ENCODE data around the gene LIF.

LIF gene

DNA sequence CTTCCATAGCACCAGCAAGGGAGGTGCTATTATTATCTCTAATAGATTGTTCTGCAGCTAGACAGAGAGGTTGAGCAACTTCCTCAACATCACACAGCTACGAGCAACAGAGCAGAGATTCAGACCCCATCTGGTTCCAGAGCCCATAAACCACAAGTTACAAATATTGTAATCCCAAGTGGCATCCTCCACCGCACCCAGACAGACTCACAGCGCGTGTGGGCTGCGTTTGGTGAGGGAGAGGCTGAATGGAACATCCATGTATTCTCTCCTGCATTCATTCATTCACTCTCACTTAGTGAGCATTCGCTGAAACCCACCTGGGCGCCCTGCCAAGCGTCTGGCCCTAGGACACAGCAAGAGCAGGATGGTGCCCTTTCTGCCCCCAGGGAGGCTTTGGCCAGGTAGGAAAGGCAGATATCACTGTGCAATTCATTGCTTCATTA is 33.5 kb downstream of the LIF start:
- no peak overlapping the region; the same call in 1 of the 2 replicates for H3K27ac ChIP-seq
- TF ChIP-seq, protein P1, sequence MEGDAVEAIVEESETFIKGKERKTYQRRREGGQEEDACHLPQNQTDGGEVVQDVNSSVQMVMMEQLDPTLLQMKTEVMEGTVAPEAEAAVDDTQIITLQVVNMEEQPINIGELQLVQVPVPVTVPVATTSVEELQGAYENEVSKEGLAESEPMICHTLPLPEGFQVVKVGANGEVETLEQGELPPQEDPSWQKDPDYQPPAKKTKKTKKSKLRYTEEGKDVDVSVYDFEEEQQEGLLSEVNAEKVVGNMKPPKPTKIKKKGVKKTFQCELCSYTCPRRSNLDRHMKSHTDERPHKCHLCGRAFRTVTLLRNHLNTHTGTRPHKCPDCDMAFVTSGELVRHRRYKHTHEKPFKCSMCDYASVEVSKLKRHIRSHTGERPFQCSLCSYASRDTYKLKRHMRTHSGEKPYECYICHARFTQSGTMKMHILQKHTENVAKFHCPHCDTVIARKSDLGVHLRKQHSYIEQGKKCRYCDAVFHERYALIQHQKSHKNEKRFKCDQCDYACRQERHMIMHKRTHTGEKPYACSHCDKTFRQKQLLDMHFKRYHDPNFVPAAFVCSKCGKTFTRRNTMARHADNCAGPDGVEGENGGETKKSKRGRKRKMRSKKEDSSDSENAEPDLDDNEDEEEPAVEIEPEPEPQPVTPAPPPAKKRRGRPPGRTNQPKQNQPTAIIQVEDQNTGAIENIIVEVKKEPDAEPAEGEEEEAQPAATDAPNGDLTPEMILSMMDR (conservative IDR thresholded peaks at IDR 0.05): no peak

DNA sequence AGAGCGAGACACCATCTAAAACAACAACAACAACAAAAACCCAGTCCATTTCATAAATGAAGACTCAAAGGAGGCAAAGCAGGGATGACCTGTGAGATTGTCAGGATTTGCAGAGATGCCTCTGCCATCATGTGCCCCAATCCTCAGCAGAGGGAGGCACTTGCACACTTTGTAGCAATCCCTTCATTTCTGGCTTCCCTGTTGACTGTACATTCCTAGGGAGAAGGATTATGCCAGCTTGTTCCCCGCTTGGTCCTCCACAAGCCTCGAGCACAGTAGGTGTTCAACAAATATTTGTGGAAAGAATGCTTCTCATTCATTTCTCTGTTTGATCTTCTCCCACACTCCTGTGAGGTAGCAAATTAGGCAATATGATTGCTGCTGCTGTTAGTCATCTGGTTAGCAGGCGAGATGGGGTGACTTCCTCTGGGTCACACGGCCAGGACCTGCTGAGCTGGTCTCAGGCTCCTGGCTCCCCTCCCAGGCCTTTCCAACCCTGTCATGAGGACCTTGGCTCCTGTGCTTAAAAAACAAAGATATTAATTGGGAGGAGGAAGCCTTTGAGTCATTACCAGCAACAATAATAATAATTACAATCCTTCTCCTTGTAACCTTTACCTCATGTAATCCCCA is 34.1 kb downstream of the LIF start:
- TF ChIP-seq, protein P1 (conservative IDR thresholded peaks at IDR 0.05): no peak
- H3K27ac ChIP-seq: no peak overlapping the region; the same call in 1 of the 2 replicates

GRCh38 chr22:30211124-30211820 is 35.3 kb downstream of the LIF start:
- TF ChIP-seq, protein P1 (conservative IDR thresholded peaks at IDR 0.05): no peak
- H3K27ac ChIP-seq: no peak overlapping the region

DNA sequence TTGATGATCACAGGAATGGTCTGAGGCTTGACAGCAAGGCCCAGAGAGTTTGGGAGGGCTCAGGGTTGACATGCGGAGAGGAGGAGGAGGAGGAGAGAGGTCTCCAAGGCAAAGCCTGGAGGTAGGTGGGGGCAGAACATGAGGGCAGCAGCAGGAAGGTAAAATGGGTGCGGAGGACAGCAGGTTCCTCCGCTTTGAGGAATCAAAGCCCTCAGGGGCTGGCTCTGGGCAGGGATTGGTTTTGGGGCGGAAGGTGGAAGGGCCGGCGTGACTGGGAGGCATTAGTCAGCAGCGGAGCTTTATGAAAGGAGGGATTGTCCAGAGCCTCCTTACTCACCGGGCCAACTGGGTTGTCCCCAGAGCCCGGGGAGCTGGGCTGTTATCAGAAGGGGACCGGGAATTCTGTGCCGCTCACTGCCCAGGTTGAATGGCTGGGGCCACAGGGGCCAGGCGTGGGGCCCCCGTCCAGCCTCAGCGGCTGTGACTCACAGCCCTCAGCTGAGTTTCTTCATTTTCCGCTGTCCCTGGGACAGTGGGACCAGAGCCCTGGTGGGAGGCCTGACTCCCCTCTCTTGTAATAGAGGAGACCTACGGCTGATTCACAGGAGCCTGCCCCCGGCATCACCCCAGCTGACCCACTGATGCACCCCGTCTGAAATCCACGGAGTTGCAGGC is 36.2 kb downstream of the LIF start:
- TF ChIP-seq, protein P1 (conservative IDR thresholded peaks at IDR 0.05): no peak
- no peak overlapping the region for H3K27ac ChIP-seq

- TF ChIP-seq, protein P1 (conservative IDR thresholded peaks at IDR 0.05): no peak
- H3K27ac ChIP-seq: no peak overlapping the region
Observed at GRCh38 chr22:30209642-30210041, 36.9 kb downstream of the LIF start.

DNA sequence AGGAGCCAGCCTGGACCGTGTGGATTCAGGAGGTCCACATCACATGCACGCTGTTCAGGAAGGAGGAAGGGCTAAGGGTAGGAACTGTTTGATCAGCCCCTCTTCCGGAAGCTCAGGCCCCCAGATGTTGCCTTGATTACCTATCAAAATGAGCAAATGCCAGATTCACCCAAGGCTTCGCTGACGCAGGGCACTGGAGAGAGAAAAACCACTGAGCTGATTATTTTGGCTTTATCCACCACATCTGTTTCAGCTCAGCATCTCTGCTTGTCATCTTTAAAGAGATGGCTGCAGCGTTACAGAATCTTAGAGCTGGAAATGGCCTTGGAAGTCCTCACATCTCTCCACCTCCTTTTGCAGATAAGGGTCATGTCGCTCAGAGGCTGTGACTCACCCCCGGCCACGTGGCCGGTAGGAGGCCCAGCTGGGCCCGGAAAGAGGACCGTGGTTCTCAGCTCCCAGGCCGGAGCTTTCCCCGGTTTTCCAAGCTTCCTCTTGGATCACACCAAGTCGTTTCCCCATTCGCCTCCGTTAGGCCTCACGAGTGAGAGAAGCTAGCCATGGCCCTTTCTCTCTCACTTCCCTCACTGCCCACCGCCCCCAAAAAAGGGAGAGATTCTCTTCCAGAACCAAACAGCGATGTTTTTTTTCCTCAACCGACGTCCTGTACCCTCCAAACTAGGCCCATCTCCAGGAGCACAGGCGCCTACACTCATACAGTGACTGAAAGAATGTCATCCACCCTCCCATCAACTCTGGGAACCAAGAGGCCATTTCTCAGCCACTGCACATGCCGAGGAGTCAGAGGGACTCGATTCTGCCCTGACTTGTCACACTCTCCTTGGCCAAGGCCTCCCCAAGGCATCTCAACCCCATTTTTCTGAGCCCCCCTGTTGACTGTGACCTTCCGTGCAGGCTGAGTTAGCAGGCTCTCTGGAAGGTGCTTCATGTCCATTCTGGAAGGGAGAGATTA is 37.6 kb downstream of the LIF start:
- no peak overlapping the region for H3K27ac ChIP-seq
- TF ChIP-seq, protein P1 (conservative IDR thresholded peaks at IDR 0.05): no peak
